DMS153 treated with DMSO at 0.1 percent for 48 hours (cell line): Measurements from ENCODE around the gene SRSF4.

ENCODE experiments used
- DNase-seq: peaks from one replicate; lab custom pipeline; 2025; ENCODE audit not compliant: unreplicated experiment; lab: John Stamatoyannopoulos, UW

The SRSF4 gene

GRCh38 chr1:29201595-29202051, 19.9 kb upstream of the SRSF4 start:
- no peak for DNase-seq

GRCh38 chr1:29200906-29201594, 19.4 kb upstream of the SRSF4 start:
- DNase-seq, result no peak

- DNase-seq, result no peak
These were observed 16.3 kb upstream of the SRSF4 start for GRCh38 chr1:29197993-29198392.

GRCh38 chr1:29197590-29197924, 15.9 kb upstream of the SRSF4 start:
- peak; percentile 25 for DNase-seq

DNA sequence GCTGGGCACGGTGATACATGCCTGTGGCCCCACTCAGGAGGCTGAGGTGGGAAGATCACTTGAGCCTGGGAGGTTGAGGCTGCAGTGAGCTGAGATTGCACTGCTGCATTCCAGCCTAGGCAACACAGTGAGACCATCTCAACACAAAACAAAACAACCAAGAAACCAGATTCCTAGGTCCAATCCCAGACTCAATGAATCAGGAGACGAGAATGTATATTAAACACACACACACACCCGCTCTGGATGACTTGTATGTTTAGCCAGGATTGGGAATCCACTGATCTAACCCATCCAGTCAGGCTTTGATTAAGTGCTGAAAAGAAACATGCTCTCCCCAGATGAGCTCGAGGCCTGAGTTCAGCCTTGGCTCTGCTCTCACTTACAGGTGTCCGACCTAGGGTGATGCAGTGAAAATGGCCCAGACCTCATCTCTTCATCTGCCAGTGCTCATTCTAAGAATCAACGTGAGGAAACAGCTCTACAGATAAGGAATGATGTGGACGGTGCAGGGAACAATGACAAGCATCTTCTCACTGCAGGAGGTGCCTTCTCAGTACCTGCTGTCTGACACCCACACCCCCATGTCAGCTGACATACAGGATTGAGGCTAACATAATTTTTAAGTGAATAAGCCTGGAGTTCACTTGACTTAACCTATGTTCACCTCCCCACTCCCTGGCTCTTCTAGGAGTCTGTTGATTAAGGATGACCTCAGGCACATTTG, 15.3 kb upstream of the SRSF4 start:
- no peak for DNase-seq

DNA sequence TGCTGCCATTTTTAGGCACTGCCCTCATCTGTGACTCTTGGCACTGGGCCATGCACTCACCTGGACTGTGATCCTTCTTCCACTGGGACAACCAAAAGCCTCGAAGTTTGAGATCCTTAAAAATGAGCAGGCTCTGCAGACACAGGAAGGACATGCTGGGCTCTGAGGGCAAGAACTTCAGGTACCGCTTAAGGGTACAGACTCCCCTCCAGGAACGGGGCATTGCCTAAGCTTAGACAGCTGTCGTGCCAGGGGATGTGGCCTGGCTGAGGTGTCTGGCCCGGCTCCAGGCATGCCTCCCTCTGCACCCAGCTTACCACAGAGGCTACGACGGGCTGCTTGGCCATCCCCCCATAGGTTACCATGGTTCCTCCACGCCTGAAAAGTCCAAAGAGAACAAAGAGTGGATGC, 14.2 kb upstream of the SRSF4 start:
- DNase-seq, result no peak

- no peak for DNase-seq
These were observed 12.3 kb upstream of the SRSF4 start for GRCh38 chr1:29193879-29194455.

DNA sequence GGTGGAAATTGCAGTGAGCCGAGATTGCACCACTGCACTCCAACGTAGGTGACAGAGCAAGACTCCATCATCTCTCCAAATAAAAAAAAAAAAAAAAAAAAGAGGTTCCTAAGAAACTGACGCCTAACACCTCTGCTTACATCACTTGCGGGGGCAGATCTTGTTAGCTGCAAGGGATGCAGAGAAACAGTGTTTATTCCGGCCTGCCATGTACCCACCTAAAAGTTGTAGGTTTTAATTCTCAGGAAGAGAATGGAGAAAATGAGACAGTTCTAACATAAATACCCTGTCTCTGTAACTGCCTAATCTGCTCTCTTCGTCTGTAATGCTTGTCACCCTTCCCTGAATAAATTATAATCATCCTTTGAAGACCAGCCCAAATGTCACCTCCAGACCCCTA, 9.0 kb upstream of the SRSF4 start:
- DNase-seq, result no peak

DNA sequence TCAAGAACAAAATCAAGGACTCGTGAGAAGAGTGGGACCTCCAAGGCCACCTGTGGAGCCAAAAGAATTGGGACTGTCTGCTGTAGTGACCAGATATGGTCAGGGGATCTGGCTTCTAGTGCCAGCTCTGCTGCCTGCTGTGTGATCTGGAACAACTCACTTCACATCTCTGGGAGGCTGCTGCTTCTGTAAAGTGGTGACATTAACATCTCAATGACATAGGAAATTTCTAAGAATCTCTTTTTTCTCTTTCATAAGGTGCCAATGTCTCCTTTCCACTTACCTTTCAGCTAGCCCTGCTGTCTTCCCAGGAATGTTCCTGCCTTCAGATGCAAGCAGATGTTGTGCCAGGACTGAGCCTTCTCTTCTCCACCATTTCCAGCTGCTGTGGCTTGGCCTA, 5.0 kb upstream of the SRSF4 start:
- no peak for DNase-seq

DNA sequence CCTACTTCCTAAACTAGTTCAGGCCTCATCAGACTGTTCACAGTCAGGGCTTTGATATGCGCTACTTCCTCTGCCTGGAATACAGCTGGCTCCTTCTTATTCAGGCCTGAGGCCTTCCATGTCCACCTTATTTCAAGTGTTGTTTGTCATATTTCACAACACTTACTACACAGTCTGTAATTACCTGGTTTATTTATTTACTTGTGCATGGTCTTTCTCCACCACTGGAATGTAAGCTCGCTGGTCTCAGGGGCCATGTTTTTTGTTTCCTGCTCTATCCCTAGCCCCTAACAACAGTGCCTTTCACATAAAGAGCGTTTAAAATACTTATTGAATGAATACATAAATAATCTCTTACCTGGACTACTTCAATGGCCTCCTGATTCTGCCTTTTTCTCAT, 4.6 kb upstream of the SRSF4 start:
- DNase-seq, result no peak

DNA sequence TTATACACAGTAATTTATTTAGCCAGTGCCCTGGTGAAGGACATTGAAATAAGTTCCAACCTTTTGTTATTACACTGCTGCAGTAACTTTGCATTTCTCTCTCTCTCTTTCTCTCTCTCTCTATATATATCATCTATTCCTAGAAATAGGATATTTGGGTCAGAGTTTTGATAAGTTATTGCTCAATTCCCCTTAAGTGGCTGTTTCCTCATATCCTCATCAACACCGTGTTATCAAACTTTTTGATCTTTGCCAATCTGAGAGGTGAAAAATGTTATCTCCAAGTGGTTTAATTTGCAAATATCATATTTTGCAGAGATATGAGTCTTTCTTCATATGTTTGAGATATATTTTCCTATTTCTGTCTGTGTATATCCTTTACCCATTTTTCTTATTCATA, 1.6 kb upstream of the SRSF4 start:
- no peak for DNase-seq

DNA sequence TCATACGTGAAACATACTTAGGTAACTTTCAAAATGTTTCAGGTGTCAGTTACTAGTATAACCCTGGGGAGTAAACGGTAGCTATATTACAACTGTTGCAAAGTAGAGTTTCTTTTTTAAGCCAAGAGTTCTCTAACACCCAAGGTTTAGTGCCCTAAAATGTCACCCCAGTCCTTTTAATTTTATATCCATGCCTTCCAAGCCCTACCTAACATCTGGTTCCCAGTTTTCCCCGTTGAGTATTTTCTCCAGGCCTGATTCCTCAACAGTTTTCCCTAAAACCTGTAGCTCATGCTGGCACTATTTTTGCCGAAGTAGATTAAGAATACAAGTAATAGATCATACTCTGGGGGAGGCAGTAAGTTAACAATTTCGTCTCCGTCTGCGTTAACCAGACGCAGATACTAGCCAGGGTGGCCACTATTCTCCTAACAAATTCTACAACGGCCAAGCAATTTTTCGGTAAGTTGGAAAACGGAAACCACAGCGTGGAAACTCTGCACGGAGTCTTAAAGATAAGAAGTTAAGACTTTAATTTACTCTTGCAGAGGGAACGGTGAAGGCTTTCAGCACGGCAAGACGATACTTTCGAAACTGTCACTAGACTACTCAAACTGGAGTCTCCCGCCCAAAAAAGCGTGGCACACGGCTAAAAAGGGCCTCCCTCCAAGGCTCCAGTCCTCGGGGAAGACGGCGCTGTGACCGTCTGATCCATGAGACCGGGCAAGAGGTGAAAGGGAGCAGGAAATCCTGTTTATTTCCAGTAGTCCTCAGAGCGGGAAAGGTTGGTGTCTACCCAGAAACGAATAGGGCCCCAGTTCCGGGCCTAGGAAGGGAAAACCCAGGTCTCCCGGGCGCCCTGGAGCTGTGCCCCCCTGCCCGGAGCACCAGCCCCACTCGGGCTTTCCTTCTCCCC, 945 bp downstream of the SRSF4 start:
- peak; percentile 95 for DNase-seq

- no peak for DNase-seq
These were observed 2.0 kb downstream of the SRSF4 start for GRCh38 chr1:29179641-29180184.

DNA sequence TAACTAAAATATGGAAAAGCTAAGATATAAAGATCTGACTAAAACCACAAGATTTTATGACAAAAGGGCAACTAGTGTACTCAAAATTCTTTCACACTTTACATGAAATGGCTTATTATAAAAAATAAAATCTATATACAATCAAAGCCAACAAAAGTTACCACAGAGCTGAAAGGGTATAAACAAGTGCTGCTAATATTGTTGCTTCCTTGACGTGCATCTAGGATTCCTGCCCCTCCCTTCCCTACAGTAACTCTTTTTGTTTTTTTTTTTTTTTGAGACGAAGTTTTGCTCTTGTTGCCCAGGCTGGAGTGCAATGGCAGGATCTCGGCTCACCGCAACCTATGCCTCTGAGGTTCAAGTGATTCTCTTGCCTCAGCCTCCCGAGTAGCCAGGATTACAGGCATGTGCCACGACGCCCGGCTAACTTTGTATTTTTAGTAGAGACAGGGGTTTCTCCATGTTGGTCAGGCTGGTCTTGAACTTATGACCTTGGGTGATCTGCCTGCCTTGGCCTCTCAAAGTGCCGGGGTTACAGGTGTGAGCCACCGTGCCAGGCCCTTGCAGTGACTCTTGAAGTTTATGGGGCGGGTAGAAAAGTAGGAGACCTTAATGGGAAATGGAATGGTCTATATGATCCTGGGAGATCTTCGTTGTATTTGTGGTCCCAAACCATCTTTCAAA, 4.5 kb downstream of the SRSF4 start:
- no peak for DNase-seq

GRCh38 chr1:29176576-29176975, 5.1 kb downstream of the SRSF4 start:
- no peak for DNase-seq

DNA sequence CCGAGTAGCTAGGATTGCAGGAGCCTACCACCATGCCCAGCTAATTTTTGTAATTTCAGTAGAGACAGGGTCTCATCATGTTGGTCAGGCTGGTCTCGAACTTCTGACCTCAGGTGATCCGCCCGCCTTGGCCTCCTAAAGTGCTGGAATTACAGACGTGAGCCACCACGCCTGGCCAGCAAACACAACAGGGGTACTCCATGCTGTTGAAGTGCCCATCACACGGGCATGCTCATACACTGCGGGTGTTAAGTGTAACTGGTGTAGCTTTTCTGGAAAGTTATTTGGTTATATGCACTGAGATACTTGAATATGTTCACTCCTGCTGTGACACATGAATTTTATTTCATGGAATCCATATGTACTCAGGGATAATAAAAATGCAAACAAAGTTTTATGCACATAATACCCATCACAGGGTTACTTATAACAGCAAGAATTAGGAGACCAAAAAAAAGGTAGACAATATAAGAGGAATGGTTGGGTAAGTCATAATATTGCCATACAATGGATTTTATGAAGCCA, 9.2 kb downstream of the SRSF4 start:
- DNase-seq, result no peak

DNA sequence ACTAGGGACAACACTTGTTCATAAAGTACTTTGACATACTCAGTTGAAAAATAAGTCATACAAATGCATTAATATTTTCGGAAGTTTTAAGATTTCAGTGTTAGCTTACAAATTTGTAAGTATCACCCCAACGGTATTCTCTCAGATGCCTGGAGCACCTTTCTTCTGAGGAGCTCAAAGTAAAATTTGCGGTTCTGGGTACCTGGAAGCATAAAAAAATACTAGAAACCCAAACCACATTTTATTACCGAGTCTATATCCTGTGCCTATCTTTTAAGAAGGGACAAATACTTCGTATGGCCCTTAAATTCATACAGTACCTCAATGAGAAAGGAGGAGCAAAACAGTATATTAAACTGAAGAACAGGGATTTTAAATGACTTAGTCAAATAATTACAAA, 10.2 kb downstream of the SRSF4 start:
- no peak for DNase-seq

- DNase-seq, result no peak
These were observed 10.6 kb downstream of the SRSF4 start for GRCh38 chr1:29171089-29171488.

DNA sequence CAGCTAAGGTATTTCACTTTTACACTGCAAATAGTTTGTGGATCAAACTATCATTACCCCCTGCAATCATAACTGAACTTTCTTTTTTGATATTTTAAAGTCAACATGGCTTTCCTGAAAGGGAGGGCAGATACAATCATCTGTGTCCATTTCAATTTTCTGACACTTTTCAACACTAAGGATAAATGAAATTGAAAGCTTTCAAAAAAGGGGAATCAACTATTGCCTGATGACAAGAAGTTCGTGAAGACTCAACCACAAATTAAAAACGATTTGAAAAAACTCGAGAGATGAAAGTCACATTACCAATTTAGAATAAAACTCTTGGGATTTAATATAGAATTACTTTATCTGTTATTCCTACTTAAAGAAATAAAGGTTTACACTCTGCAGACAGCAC, 11.7 kb downstream of the SRSF4 start:
- no peak for DNase-seq

DNA sequence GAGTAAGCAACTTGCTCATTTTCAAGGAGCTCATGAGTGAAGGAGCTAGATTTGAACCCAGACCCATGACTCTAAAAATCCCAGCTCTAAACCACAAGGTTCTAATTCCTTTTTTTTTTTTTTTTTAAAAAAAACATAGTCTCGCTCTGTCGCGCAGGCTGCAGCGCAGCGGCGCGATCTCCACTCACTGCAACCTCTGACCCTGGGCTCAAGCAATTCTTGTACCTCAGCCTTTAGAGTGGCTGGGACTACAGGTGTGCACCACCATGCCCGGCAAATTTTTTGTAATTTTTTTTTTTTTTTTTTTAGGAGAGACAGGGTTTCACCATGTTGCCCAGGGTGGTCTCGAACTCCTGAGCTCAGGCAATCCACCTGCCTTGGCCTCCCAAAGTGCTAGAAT, 13.8 kb downstream of the SRSF4 start:
- no peak for DNase-seq
